SIG-M5 treated with dmso at 0.1 percent for 504 hours (cell line): ENCODE data around the gene GPR137B.

Experiments
- DNase-seq: peaks from one replicate; lab custom pipeline; 2025; ENCODE audit not compliant: unreplicated experiment; lab: John Stamatoyannopoulos, UW

GPR137B gene, protein sequence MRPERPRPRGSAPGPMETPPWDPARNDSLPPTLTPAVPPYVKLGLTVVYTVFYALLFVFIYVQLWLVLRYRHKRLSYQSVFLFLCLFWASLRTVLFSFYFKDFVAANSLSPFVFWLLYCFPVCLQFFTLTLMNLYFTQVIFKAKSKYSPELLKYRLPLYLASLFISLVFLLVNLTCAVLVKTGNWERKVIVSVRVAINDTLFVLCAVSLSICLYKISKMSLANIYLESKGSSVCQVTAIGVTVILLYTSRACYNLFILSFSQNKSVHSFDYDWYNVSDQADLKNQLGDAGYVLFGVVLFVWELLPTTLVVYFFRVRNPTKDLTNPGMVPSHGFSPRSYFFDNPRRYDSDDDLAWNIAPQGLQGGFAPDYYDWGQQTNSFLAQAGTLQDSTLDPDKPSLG

DNA sequence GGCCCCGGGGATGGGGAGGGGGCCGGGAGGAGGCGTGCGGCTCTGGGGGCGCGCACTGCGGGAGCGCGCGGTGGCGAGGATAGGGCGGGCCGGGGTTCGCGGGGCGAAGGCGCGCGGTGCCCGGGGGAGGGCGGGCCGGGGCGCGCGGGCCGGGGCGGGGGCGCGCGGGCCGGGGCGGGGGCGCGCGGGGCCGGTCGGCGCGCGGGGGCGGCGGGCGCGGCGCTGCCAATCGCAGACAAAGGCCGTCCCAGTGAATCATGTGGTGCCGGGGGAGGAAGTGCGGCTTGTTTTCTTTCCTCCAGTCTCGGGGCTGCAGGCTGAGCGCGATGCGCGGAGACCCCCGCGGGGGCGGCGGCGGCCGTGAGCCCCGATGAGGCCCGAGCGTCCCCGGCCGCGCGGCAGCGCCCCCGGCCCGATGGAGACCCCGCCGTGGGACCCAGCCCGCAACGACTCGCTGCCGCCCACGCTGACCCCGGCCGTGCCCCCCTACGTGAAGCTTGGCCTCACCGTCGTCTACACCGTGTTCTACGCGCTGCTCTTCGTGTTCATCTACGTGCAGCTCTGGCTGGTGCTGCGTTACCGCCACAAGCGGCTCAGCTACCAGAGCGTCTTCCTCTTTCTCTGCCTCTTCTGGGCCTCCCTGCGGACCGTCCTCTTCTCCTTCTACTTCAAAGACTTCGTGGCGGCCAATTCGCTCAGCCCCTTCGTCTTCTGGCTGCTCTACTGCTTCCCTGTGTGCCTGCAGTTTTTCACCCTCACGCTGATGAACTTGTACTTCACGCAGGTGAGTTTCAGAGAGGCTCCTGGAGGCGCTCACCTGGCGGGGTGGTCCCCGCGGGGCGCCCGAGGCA is at the start of gene GPR137B:
Gene GPR137B (plus strand): TSS at position 287 of the 851 bp plus-strand sequence. CDS start 84 bp downstream, at position 371.
- peak; percentile 82 for DNase-seq

- no peak for DNase-seq
These were observed 49.4 kb upstream of the GPR137B start for GRCh38 chr1:236092899-236093298.

GRCh38 chr1:236095705-236096520 is 46.4 kb upstream of the GPR137B start:
- no peak for DNase-seq

DNA sequence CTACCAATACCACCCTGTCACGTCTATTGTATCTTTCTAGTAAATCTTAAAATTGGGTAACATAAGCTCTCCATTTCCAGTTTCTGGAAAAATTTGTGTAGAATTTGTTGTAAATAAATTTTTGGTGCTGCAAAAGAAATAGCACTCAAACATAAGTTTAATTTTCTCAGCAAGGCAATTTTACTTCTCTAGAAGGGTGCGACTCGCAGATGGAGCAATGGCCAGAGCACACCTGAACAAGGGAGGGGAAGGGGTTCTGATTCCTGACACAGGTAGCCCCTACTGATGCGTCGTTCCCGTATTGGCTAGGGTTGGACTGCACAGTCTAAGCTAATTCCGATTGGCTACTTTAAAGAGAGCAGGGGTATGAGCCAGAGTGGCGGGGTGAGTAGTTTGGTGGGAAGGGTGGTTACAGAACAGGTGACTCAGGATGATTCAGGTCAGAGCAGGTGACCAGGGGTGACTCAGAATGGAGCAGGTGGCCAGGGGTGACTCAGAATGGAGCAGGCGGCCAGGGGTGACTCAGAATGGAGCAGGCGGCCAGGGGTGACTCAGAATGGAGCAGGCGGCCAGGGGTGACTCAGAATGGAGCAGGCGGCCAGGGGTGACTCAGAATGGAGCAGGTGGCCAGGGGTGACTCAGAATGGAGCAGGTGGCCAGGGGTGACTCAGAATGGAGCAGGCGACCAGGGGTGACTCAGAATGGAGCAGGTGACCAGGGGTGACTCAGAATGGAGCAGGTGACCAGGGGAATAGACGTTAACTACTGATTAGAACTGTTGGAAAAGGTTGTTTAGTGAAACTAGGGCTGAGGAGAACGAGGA is 45.5 kb upstream of the GPR137B start:
- DNase-seq = peak; percentile 72

GRCh38 chr1:236098267-236098666 is 44.1 kb upstream of the GPR137B start:
- DNase-seq = no peak

GRCh38 chr1:236099355-236099974 is 42.9 kb upstream of the GPR137B start:
- DNase-seq = no peak

GRCh38 chr1:236100799-236101198 is 41.5 kb upstream of the GPR137B start:
- no peak for DNase-seq

- no peak for DNase-seq
These were observed 40.8 kb upstream of the GPR137B start for GRCh38 chr1:236101233-236102200.

DNA sequence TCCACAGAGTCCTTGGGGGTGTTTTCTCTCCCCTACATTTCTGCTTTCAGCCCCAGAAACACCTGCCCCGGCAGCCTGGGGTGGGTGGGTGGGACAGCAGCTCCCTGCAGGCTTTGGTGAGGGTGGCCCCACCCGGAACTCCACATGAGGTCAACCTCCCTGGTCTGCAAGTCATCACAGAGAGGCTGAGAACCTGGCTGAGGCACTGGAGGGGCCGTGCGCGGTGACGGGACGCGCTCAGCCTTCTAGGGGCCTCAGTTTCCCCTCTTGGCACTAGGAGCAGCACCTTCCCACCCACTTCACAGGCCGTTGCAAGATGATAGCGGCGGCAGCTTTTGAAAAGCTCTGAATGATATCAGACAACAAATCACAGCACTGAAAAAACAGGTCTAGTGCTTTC is 39.7 kb upstream of the GPR137B start:
- no peak for DNase-seq

DNA sequence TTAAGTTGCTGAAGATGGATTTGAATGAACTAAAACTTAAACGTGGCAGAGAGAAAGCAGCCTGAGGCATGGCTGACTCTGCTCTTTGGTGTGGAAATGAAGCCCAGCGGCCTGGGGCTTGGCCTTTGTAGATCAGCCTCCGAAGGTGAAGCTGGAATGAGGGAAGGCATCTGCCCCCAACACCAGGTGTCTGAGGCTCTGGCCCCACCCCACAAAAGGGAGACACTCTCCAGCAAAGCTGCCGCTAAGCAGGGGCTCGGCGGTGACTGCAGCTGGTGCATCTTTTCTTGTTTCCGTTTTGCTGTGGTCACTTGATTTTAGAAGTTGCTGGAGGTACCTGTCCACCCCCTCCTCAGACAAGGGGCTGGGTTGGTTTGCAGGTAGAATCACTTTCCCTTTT is 39.3 kb upstream of the GPR137B start:
- no peak for DNase-seq

- DNase-seq = peak; percentile 62
These were observed 38.6 kb upstream of the GPR137B start for GRCh38 chr1:236103646-236104218.

GRCh38 chr1:236107121-236107907 is 35.0 kb upstream of the GPR137B start:
- no peak for DNase-seq

- no peak for DNase-seq
These were observed 34.2 kb upstream of the GPR137B start for GRCh38 chr1:236108027-236108648.

DNA sequence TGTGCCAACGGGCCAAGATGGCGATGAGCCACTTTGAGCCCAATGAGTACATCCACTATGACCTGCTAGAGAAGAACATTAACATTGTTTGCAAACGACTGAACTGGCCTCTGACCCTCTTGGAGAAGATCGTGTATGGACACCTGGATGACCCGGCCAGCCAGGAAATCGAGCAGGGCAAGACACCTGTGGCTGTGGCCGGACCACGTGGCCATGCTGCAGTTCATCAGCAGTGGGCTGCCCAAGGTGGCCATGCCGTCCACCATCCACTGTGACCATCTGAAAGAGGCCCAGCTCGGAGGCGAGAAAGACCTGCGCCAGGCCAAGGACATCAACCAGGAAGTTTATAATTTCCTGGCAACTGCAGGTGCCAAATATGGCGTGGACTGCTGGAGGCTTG is 32.2 kb upstream of the GPR137B start:
- no peak for DNase-seq

GRCh38 chr1:236111527-236112331 is 30.6 kb upstream of the GPR137B start:
- DNase-seq = no peak

DNA sequence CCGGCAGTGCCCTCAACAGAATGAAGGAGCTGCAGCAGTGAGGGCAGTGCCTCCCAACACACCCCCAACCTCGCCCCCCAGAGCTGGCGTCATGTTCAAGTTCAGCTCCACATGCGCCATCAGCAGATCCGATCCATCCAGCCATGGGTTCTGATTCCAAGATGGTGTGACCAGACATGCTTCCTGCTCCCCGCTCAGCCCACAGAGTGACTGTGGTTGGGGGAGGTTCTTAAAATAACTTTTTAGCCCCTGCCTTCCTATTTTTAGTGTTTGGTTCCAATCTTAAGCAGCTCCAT is 30.1 kb upstream of the GPR137B start:
- DNase-seq = no peak
